HepG2 (cell line): ENCODE results near the gene GNAI2. TPM values are rescaled to one million over a fixed set of nuclear protein-coding genes. Genes with fewer than 3 reads are reported as not detected.

ENCODE experiments used
- CBX1 ChIP-seq: IDR thresholded peaks from one replicate; pipeline ENCODE4 v1.6.1; 2016; ENCODE audit warnings: antibody characterized with exemption, low read depth
- CEBPG ChIP-seq: IDR thresholded peaks from 2 replicates; pipeline ENCODE4 v1.6.1; 2016
- CENPBD1 ChIP-seq: sonication (generic); formaldehyde crosslinking; IDR thresholded peaks from 2 replicates; pipeline ENCODE4 v1.8.0; 2022; ENCODE audit warnings: missing genetic modification reagents, low read depth, mild to moderate bottlenecking, borderline replicate concordance
- DNMT1 ChIP-seq: sonication (generic); formaldehyde crosslinking; IDR thresholded peaks from 2 replicates; pipeline ENCODE4 v1.5.1; 2020; ENCODE audit warnings: mild to moderate bottlenecking, missing genetic modification reagents
- ESRRA ChIP-seq: sonication (generic); formaldehyde crosslinking; IDR thresholded peaks from 2 replicates; pipeline ENCODE4 v1.5.1; 2020; ENCODE audit warnings: mild to moderate bottlenecking, low read depth, missing genetic modification reagents
- FOSL1 ChIP-seq: sonication (generic); formaldehyde crosslinking; IDR thresholded peaks from 2 replicates; pipeline ENCODE4 v1.9.0; 2021; ENCODE audit warnings: missing genetic modification reagents, borderline replicate concordance
- FOXA3 ChIP-seq: IDR thresholded peaks from 2 replicates; pipeline ENCODE4 v1.6.1; 2016; ENCODE audit warnings: missing genetic modification reagents, missing compliant biosample characterization
- IRF1 ChIP-seq: sonication (generic); formaldehyde crosslinking; IDR thresholded peaks from 2 replicates; pipeline ENCODE4 v1.4.0; 2020; ENCODE audit warnings: low read depth, mild to moderate bottlenecking, missing genetic modification reagents
- IRX3 ChIP-seq: sonication (generic); formaldehyde crosslinking; IDR thresholded peaks from 2 replicates; pipeline ENCODE4 v1.8.1; 2023; ENCODE audit warnings: mild to moderate bottlenecking, low read depth, missing genetic modification reagents, borderline replicate concordance
- KDM3A ChIP-seq: IDR thresholded peaks from 2 replicates; pipeline ENCODE4 v1.6.1; 2018; ENCODE audit warnings: low read depth, missing compliant biosample characterization
- RNF219 ChIP-seq: sonication (generic); formaldehyde crosslinking; IDR thresholded peaks from 2 replicates; pipeline ENCODE4 v1.5.0; 2020; ENCODE audit warnings: mild to moderate bottlenecking, missing genetic modification reagents
- TEAD3 ChIP-seq: optimal IDR thresholded peaks from 2 replicates; pipeline ENCODE3; 2016; ENCODE audit warnings: borderline replicate concordance
- ZBTB21 ChIP-seq: sonication (generic); formaldehyde crosslinking; IDR thresholded peaks from 2 replicates; pipeline ENCODE4 v1.4.0; 2020; ENCODE audit warnings: missing genetic modification reagents
- ZBTB7A ChIP-seq: sonication (generic); formaldehyde crosslinking; IDR thresholded peaks from 2 replicates; pipeline ENCODE4 v1.8.0; 2022; ENCODE audit warnings: mild to moderate bottlenecking, missing genetic modification reagents
- ZFP36L2 ChIP-seq: sonication (generic); formaldehyde crosslinking; IDR thresholded peaks from 2 replicates; pipeline ENCODE4 v1.4.0; 2020; ENCODE audit warnings: missing genetic modification reagents
- ZNF136 ChIP-seq: sonication (generic); formaldehyde crosslinking; IDR thresholded peaks from 2 replicates; pipeline ENCODE4 v1.8.1; 2022; ENCODE audit warnings: low read depth, mild to moderate bottlenecking, moderate library complexity, missing genetic modification reagents
- ZNF160 ChIP-seq: sonication (generic); formaldehyde crosslinking; IDR thresholded peaks from 2 replicates; pipeline ENCODE4 v1.8.0; 2022; ENCODE audit warnings: mild to moderate bottlenecking, inconsistent platforms, missing genetic modification reagents
- ZNF207 ChIP-seq: fragments of 450-650 bp; IDR thresholded peaks from 2 replicates; pipeline ENCODE4 v1.6.1; 2016; ENCODE audit warnings: antibody characterized with exemption, borderline replicate concordance
- ZNF292 ChIP-seq: sonication (generic); formaldehyde crosslinking; IDR thresholded peaks from 2 replicates; pipeline ENCODE4 v1.8.1; 2022; ENCODE audit warnings: mild to moderate bottlenecking, low read depth, missing genetic modification reagents, borderline replicate concordance
- ZNF329 ChIP-seq: sonication (generic); formaldehyde crosslinking; IDR thresholded peaks from 2 replicates; pipeline ENCODE4 v1.9.0; 2021; ENCODE audit warnings: low read depth, mild to moderate bottlenecking, missing genetic modification reagents
- ZNF598 ChIP-seq: sonication (generic); formaldehyde crosslinking; IDR thresholded peaks from 2 replicates; pipeline ENCODE4 v1.5.1; 2020; ENCODE audit warnings: mild to moderate bottlenecking, missing genetic modification reagents, borderline replicate concordance
- ZNF644 ChIP-seq: IDR thresholded peaks from 2 replicates; pipeline ENCODE4 v1.6.1; 2016; ENCODE audit warnings: low read depth
- ZNF775 ChIP-seq: sonication (generic); formaldehyde crosslinking; IDR thresholded peaks from 2 replicates; pipeline ENCODE4 v1.4.0; 2020; ENCODE audit warnings: missing genetic modification reagents, mild to moderate bottlenecking, moderate library complexity, borderline replicate concordance
- ZSCAN25 ChIP-seq: sonication (generic); formaldehyde crosslinking; IDR thresholded peaks from 2 replicates; pipeline ENCODE4 v1.8.0; 2022; ENCODE audit warnings: mild to moderate bottlenecking, missing genetic modification reagents
- polyA plus RNA-seq, 8 experiments: library from polyadenylated mRNA; depleted of rRNA in 3 of 8; stranded (reverse) in 7 of 8; unstranded in 1 of 8; fragments of >200 nt; fragmentation: Illumina TruSeq in 4 of 8; extraction: Trizol in 4 of 8; gene quantifications; 2 replicates each; pipeline versions ENCODE4 v1.2.1 to v1.2.3, GENCODE V29; 2011 to 2016; ENCODE audit warnings: low read depth in 4 of 8, missing spikeins in 1 of 8, mixed read lengths in 1 of 8; ENCODE audit not compliant: insufficient read depth in 1 of 8
- total RNA-seq, 5 experiments: library from RNA; depleted of rRNA; stranded (reverse); fragments of >200 nt; fragmentation: Illumina TruSeq; extraction: Trizol; gene quantifications; 2 replicates each; pipeline ENCODE4 v1.2.3, GENCODE V29; 2016; ENCODE audit warnings: low read depth in 1 of 5
- TF ChIP-seq, protein P1 (sequence below): IDR thresholded peaks from 2 replicates; pipeline ENCODE4 v1.6.1; 2016; ENCODE audit warnings: low read depth, borderline replicate concordance
- TF ChIP-seq, protein P2 (sequence below): sonication (generic); formaldehyde crosslinking; IDR thresholded peaks from 2 replicates; pipeline ENCODE4 v1.4.0; 2020; ENCODE audit warnings: missing genetic modification reagents
- TF ChIP-seq, protein P3 (sequence below): sonication (generic); formaldehyde crosslinking; IDR thresholded peaks from 2 replicates; pipeline ENCODE4 v1.8.0; 2022; ENCODE audit warnings: mild to moderate bottlenecking, missing genetic modification reagents, moderate library complexity

The GNAI2 gene
- total and polyA plus RNA-seq, 2 of the 13 experiments (the other 11 are each of a cell fraction or from before 2014, with no cell fraction given), result 51.1 to 66.2 TPM

- TF ChIP-seq RNF219 (CRISPR knock-in tag) (no peak), ZNF598 (CRISPR knock-in tag) (no peak), ZBTB7A (CRISPR knock-in tag) (no peak), DNMT1 (CRISPR knock-in tag) (no peak), ZSCAN25 (CRISPR knock-in tag) (peak; percentile 85), CBX1 (peak; percentile 30), ZNF329 (CRISPR knock-in tag) (no peak), ZNF292 (no peak), ZNF644 (CRISPR knock-in tag) (no peak), ZFP36L2 (CRISPR knock-in tag) (no peak), ZNF775 (CRISPR knock-in tag) (no peak), IRF1 (CRISPR knock-in tag) (no peak), CENPBD1 (no peak), ZBTB21 (CRISPR knock-in tag) (peak; percentile 70), ZNF207 (no peak), FOSL1 (CRISPR knock-in tag) (no peak), IRX3 (CRISPR knock-in tag) (no peak), TEAD3 (CRISPR knock-in tag) (no peak), KDM3A (no peak), ZNF160 (CRISPR knock-in tag) (no peak), FOXA3 (CRISPR knock-in tag) (no peak), CEBPG (CRISPR knock-in tag) (no peak), ESRRA (CRISPR knock-in tag) (no peak), ZNF136 (CRISPR knock-in tag) (no peak)
- TF ChIP-seq, protein P1, sequence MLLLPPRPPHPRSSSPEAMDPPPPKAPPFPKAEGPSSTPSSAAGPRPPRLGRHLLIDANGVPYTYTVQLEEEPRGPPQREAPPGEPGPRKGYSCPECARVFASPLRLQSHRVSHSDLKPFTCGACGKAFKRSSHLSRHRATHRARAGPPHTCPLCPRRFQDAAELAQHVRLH, result no peak
- TF ChIP-seq, protein P2, sequence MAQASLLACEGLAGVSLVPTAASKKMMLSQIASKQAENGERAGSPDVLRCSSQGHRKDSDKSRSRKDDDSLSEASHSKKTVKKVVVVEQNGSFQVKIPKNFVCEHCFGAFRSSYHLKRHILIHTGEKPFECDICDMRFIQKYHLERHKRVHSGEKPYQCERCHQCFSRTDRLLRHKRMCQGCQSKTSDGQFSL (CRISPR knock-in tag), result no peak
- TF ChIP-seq, protein P3, sequence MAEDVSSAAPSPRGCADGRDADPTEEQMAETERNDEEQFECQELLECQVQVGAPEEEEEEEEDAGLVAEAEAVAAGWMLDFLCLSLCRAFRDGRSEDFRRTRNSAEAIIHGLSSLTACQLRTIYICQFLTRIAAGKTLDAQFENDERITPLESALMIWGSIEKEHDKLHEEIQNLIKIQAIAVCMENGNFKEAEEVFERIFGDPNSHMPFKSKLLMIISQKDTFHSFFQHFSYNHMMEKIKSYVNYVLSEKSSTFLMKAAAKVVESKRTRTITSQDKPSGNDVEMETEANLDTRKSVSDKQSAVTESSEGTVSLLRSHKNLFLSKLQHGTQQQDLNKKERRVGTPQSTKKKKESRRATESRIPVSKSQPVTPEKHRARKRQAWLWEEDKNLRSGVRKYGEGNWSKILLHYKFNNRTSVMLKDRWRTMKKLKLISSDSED (CRISPR knock-in tag), result no peak
Observed at GRCh38 chr3:50264964-50265485, 29.0 kb downstream of the GNAI2 start (continued).
